Fibroblast of lung (primary cell): Measurements from ENCODE around the gene DTYMK. TPM values are rescaled to one million over a fixed set of nuclear protein-coding genes. Genes with fewer than 3 reads are reported as not detected.

Experiments used
- DNase-seq, 2 donors: peaks; one replicate each; pipeline versions ENCODE4 v3.0.0 to v3.0.0-alpha.2; 2010; ENCODE audit warnings: low read depth in 2 of 2
- H2AFZ ChIP-seq: 2 replicates; pipeline ENCODE4 v1.5.1; 2012; ENCODE audit warnings: low read length, control low read depth, inconsistent platforms
- H3K27ac ChIP-seq: 2 replicates; pipeline ENCODE4 v1.5.1; 2011; ENCODE audit warnings: low read length, control low read depth; ENCODE audit not compliant: insufficient read depth
- H3K27me3 ChIP-seq: 2 replicates; pipeline ENCODE4 v1.5.1; 2011; ENCODE audit warnings: mild to moderate bottlenecking, low read length; ENCODE audit not compliant: control insufficient read depth, insufficient read depth
- H3K36me3 ChIP-seq: 2 replicates; pipeline ENCODE4 v1.5.1; 2011; ENCODE audit warnings: low read length; ENCODE audit not compliant: control insufficient read depth, insufficient read depth
- H3K4me1 ChIP-seq: 2 replicates; pipeline ENCODE4 v1.5.1; 2011; ENCODE audit warnings: low read length; ENCODE audit not compliant: control insufficient read depth, insufficient read depth; ENCODE audit errors: extremely low read depth
- H3K4me2 ChIP-seq: 2 replicates; pipeline ENCODE4 v1.5.1; 2011; ENCODE audit warnings: low read length, control low read depth; ENCODE audit not compliant: insufficient read depth; ENCODE audit errors: extremely low read depth
- H3K4me3 ChIP-seq, 4 experiments: fragments of 200-600 bp in 1 of 4; sonication (generic) in 1 of 4; replicated peaks in 1 of 4; 2 replicates each; pipeline ENCODE4 v1.5.1; 2011 to 2016; ENCODE audit warnings: low read length in 4 of 4, low read depth in 3 of 4, mild to moderate bottlenecking in 3 of 4, control low read depth in 2 of 4, inconsistent platforms in 1 of 4, mixed read lengths in 1 of 4; ENCODE audit not compliant: insufficient read depth in 1 of 4; ENCODE audit errors: control extremely low read depth in 1 of 4
- H3K79me2 ChIP-seq: 2 replicates; pipeline ENCODE4 v1.5.1; 2012; ENCODE audit warnings: mild to moderate bottlenecking, low read length, inconsistent platforms; ENCODE audit not compliant: control insufficient read depth, insufficient read depth
- H3K9ac ChIP-seq: 2 replicates; pipeline ENCODE4 v1.5.1; 2011; ENCODE audit warnings: mild to moderate bottlenecking, low read length, control low read depth; ENCODE audit not compliant: insufficient read depth
- H3K9me3 ChIP-seq: 2 replicates; pipeline ENCODE4 v1.5.1; 2012; ENCODE audit warnings: low read depth, low read length; ENCODE audit not compliant: control insufficient read depth, insufficient read depth
- H4K20me1 ChIP-seq: 2 replicates; pipeline ENCODE4 v1.5.1; 2011; ENCODE audit warnings: low read length; ENCODE audit not compliant: control insufficient read depth, insufficient read depth; ENCODE audit errors: extremely low read depth
- CTCF ChIP-seq, 2 donors: IDR thresholded peaks in 1 of 2; conservative IDR thresholded peaks in 1 of 2; 1 replicate in 1 of 2; 2 replicates in 1 of 2; pipeline ENCODE4 v1.5.1; 2011 to 2012; ENCODE audit warnings: low read length in 2 of 2, control low read depth in 1 of 2, inconsistent platforms in 1 of 2, low read depth in 1 of 2, mild to moderate bottlenecking in 1 of 2
- EZH2 ChIP-seq: IDR thresholded peaks from 2 replicates; pipeline ENCODE4 v1.5.1; 2012; ENCODE audit warnings: low read length, control low read depth, mild to moderate bottlenecking; ENCODE audit errors: missing control alignments
- polyA plus RNA-seq, 2 donors: library from polyadenylated mRNA; depleted of rRNA in 1 of 2; stranded (reverse) in 1 of 2; unstranded in 1 of 2; fragments of >200 nt; gene quantifications; 2 replicates each; pipeline ENCODE4 v1.2.1, GENCODE V29; 2011 to 2012; ENCODE audit warnings: missing spikeins in 1 of 2
- total RNA-seq: library from RNA; depleted of rRNA; stranded (reverse); fragments of >200 nt; gene quantifications from 2 replicates; pipeline ENCODE4 v1.2.1, GENCODE V29; 2014

Gene DTYMK
- total and polyA plus RNA-seq, 2 donors (not counting 1 experiment from before 2014, with no cell fraction given) = 19.0 to 25.3 TPM

GRCh38 chr2:241654551-241654950 lies 32.1 kb downstream of the DTYMK start:
- H3K9me3 ChIP-seq = no peaks in the 10 kb centered on the region
- H3K4me3 ChIP-seq = no peak overlapping the region
- H3K4me1 ChIP-seq = no peaks in the 10 kb centered on the region
- no peaks in the 10 kb centered on the region for H4K20me1 ChIP-seq
- H3K79me2 ChIP-seq = peaks cover 2% of the 10 kb centered on the region
- no peak overlapping the region for H3K9ac ChIP-seq
- no peak for TF ChIP-seq EZH2
- TF ChIP-seq CTCF (conservative IDR thresholded peaks at IDR 0.05 in 1 of 2, IDR thresholded peaks at IDR 0.05 in 1 of 2; ENCODE audit: low read depth in 1 of 2, low read length in 2 of 2) = no peak
- no peak for DNase-seq
- no peak overlapping the region for H3K4me2 ChIP-seq
- H3K27ac ChIP-seq = no peak overlapping the region
- H2AFZ ChIP-seq = no peak overlapping the region
- no peaks in the 10 kb centered on the region for H3K27me3 ChIP-seq
- H3K36me3 ChIP-seq = peaks cover 27% of the 10 kb centered on the region

GRCh38 chr2:241653210-241653750 lies 33.3 kb downstream of the DTYMK start:
- Histone ChIP-seq H3K4me3 (no peak overlapping the region), H3K9me3 (no peaks in the 10 kb centered on the region), H3K36me3 (peaks cover 21% of the 10 kb centered on the region), H3K4me2 (no peak overlapping the region), H3K4me1 (no peaks in the 10 kb centered on the region), H2AFZ (no peak overlapping the region), H3K27ac (no peak overlapping the region), H3K9ac (no peak overlapping the region), H4K20me1 (no peaks in the 10 kb centered on the region), H3K79me2 (peaks cover 8% of the 10 kb centered on the region), H3K27me3 (no peaks in the 10 kb centered on the region)
- no peak for DNase-seq
- no peak for TF ChIP-seq CTCF (conservative IDR thresholded peaks at IDR 0.05 in 1 of 2, IDR thresholded peaks at IDR 0.05 in 1 of 2; ENCODE audit: low read depth in 1 of 2, low read length in 2 of 2)
- no peak for TF ChIP-seq EZH2

GRCh38 chr2:241652722-241653121 lies 33.9 kb downstream of the DTYMK start:
- Histone ChIP-seq H3K4me2 (no peak overlapping the region), H3K9ac (no peak overlapping the region), H3K27me3 (no peaks in the 10 kb centered on the region), H3K36me3 (peaks cover 18% of the 10 kb centered on the region), H4K20me1 (no peaks in the 10 kb centered on the region), H3K4me3 (no peak overlapping the region), H2AFZ (no peak overlapping the region), H3K4me1 (no peaks in the 10 kb centered on the region), H3K27ac (no peak overlapping the region), H3K79me2 (peaks cover 10% of the 10 kb centered on the region), H3K9me3 (no peaks in the 10 kb centered on the region)
- DNase-seq = no peak
- TF ChIP-seq CTCF (conservative IDR thresholded peaks at IDR 0.05 in 1 of 2, IDR thresholded peaks at IDR 0.05 in 1 of 2; ENCODE audit: low read depth in 1 of 2, low read length in 2 of 2) (no peak), EZH2 (no peak)
